ENCODE data around the gene BANF2.

DNA sequence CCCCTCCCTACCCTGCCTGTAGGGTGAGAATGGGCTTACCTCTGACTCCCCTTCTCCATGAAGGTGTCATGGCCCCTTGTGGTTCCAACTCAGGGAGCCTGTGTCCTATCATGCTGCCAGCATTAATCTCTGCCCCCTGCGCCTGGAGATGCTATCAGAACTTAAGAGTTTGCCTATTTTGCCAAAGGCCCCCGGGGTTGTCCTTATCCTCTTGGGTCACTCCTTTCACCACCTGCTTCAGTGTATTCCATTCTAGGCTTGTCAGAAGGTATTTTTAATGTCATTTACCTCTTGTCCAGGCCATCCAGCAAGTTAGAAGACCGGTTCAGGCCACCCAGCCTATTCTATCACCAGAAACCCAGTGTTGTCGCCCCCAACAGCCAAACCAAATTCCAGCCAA lies 28.2 kb upstream of the BANF2 start:
- TF ChIP-seq PKNOX1 (IDR thresholded peaks at IDR 0.05) = no peak
- TF ChIP-seq FOXK2 (IDR thresholded peaks at IDR 0.05) = no peak
- TF ChIP-seq SUZ12 (IDR thresholded peaks at IDR 0.05) = no peak
- TF ChIP-seq ARNT (IDR thresholded peaks at IDR 0.05) = no peak
- no peak for TF ChIP-seq FOXA1 (IDR thresholded peaks at IDR 0.05)
- no peak for TF ChIP-seq ELF4 (IDR thresholded peaks at IDR 0.05)
- TF ChIP-seq TARDBP (IDR thresholded peaks at IDR 0.05) = no peak
- no peak for TF ChIP-seq CTBP1 (IDR thresholded peaks at IDR 0.05; ENCODE audit: borderline replicate concordance)
- no peak for TF ChIP-seq FOXM1 (IDR thresholded peaks at IDR 0.05; ENCODE audit: borderline replicate concordance)
- no peak for TF ChIP-seq SP1 (IDR thresholded peaks at IDR 0.05)
- no peak for TF ChIP-seq BHLHE40 (IDR thresholded peaks at IDR 0.05; ENCODE audit: borderline replicate concordance)
- no peak for TF ChIP-seq HDGF (IDR thresholded peaks at IDR 0.05; ENCODE audit: borderline replicate concordance)
- TF ChIP-seq NFRKB (IDR thresholded peaks at IDR 0.05) = no peak
